Measurements from ENCODE around the gene POU2F2. TPM values are rescaled to one million over a fixed set of nuclear protein-coding genes. Genes with fewer than 3 reads are reported as not detected.

POU2F2 gene
- total RNA-seq, 2 experiments from 2014 or later, result 19.6 to 22.9 TPM

- DNase-seq, result no peak
- Mint-ChIP-seq H3K4me1 (peaks cover 36% of the 10 kb centered on the region), H3K4me3 (no peak overlapping the region), H3K9me3 (no peaks in the 10 kb centered on the region), H3K36me3 (ENCODE audit: low read depth) (no peaks in the 10 kb centered on the region), H3K27me3 (peaks cover 8% of the 10 kb centered on the region), H3K27ac (no peak overlapping the region)
- CTCF ChIA-PET, result interaction anchor here (0.6 to 1.2 kb wide), 3 partner anchors 30 to 1009 kb away, joined by 3 read pairs; no protein-coding TSS in a partner anchor
- POLR2A ChIA-PET, result no interaction called here
Observed at GRCh38 chr19:42152910-42153671, 20.8 kb upstream of the POU2F2 start.

GRCh38 chr19:42151782-42152684, 19.8 kb upstream of the POU2F2 start:
- Mint-ChIP-seq H3K4me3 (no peak overlapping the region), H3K4me1 (peaks cover 42% of the 10 kb centered on the region), H3K36me3 (ENCODE audit: low read depth) (no peaks in the 10 kb centered on the region), H3K27me3 (peaks cover 11% of the 10 kb centered on the region), H3K27ac (no peak overlapping the region), H3K9me3 (no peaks in the 10 kb centered on the region)
- ChIA-PET CTCF (interaction anchor here (0.6 to 1.2 kb wide), 3 partner anchors 29 to 103 kb away, joined by 3 read pairs; no protein-coding TSS in a partner anchor), POLR2A (no interaction called here)
- DNase-seq, result no peak

GRCh38 chr19:42150911-42151361, 18.7 kb upstream of the POU2F2 start:
- no peak for DNase-seq
- ChIA-PET POLR2A (no interaction called here), CTCF (no interaction called here)
- Mint-ChIP-seq H3K27ac (no peak overlapping the region), H3K27me3 (peaks cover 17% of the 10 kb centered on the region), H3K4me1 (peaks cover 42% of the 10 kb centered on the region), H3K36me3 (ENCODE audit: low read depth) (no peaks in the 10 kb centered on the region), H3K4me3 (no peak overlapping the region), H3K9me3 (no peaks in the 10 kb centered on the region)

DNA sequence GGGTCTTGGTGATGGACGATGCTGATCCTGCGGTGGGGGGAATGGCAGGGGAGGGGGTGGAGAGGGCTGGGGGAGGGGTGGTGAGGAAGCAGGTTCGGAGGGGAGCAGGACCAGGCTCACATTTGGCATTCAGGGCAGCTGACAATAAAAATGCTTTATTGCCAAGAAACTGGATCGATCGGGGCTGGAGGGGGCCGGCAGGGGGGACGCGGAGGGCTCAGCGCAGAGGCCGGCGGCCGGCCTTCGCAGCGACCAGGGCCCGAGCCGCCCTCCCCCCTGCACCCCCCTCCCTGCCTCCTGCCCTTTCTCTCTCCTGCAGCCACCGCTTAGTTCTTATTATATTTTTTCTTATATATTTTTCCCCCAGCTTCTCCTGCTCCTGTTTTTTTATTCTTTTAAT, 18.1 kb upstream of the POU2F2 start:
- Mint-ChIP-seq H3K27me3 (peaks cover 17% of the 10 kb centered on the region), H3K9me3 (no peaks in the 10 kb centered on the region), H3K27ac (no peak overlapping the region), H3K4me1 (peaks cover 39% of the 10 kb centered on the region), H3K36me3 (ENCODE audit: low read depth) (no peaks in the 10 kb centered on the region), H3K4me3 (no peak overlapping the region)
- DNase-seq, result no peak
- POLR2A ChIA-PET, result no interaction called here
- CTCF ChIA-PET, result no interaction called here

- Mint-ChIP-seq H3K4me3 (no peak overlapping the region), H3K27ac (no peak overlapping the region), H3K9me3 (no peaks in the 10 kb centered on the region), H3K36me3 (ENCODE audit: low read depth) (no peaks in the 10 kb centered on the region), H3K27me3 (peaks cover 20% of the 10 kb centered on the region), H3K4me1 (peaks cover 31% of the 10 kb centered on the region)
- CTCF ChIA-PET, result no interaction called here
- POLR2A ChIA-PET, result no interaction called here
- no peak for DNase-seq
Observed at GRCh38 chr19:42149447-42150202, 17.4 kb upstream of the POU2F2 start.

DNA sequence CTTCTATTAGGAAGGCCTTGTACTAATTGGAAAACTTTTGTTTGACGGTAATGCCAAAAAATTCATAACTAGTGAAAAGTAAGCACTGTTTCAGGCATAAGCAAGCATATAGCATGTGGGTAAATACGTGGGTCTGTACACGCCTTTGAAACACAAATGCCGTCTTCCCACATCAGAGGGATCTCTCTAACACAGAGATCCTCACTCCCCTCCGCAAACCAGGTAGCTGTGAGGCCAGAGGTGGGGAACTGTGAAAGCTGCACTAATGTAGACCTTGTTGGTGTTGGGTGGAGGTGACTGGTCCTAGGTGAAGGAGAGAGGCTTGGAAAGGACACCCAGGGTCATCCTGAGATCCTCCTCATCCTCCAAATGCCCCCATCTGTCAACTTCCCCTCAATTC, 16.0 kb upstream of the POU2F2 start:
- ChIA-PET POLR2A (no interaction called here), CTCF (interaction anchor here (0.6 kb wide), 1 partner anchor 198 kb away, joined by 4 read pairs; no protein-coding TSS in a partner anchor)
- Mint-ChIP-seq H3K27ac (no peak overlapping the region), H3K36me3 (ENCODE audit: low read depth) (no peaks in the 10 kb centered on the region), H3K4me1 (peaks cover 21% of the 10 kb centered on the region), H3K27me3 (peaks cover 20% of the 10 kb centered on the region), H3K9me3 (no peaks in the 10 kb centered on the region), H3K4me3 (no peak overlapping the region)
- peak; percentile 50 for DNase-seq

DNA sequence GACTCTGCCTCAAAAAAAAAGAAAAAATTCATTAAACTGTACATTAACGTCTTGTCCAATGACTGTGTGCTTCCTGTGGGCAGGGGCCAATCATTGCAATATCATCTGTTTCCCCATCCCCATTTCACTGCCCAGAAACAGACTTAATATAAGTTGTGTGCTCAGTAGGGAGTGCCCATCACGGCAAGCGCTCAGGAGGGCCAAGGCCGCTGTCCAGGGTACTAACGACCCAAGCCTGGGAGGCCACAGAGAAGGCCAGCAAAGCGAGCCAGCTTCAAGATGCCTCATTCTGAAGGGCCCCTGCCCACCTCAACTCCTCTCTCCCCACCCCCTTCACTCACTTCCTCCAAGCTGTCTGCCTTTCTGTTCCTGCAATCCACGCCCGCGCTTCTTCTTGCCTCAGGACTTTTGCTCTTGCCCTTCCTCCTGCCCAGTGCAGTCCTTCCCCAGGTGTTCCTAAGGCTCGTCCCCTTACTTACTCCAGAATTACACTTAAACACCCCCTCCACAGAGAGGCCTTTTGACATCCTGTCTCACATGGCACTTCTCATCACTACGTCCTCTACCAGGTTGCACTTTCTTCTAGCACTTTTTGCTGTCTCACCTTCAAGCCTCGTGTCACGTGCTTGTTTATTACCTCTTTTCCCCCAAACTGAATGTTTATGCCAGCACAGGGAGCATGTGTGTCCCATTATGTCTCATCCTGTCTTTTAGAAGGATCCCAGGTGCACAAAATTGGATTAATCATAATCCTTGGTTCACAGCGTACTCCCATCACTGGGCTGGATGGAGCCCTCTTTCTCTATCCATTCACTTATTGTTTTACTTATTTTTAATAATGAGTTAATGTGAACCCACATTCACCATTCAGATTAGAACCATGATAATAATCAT, 11.3 kb upstream of the POU2F2 start:
- DNase-seq, result no peak
- Mint-ChIP-seq H3K27me3 (peaks cover 15% of the 10 kb centered on the region), H3K9me3 (no peaks in the 10 kb centered on the region), H3K27ac (no peak overlapping the region), H3K4me1 (peaks cover 11% of the 10 kb centered on the region), H3K4me3 (no peak overlapping the region), H3K36me3 (ENCODE audit: low read depth) (no peaks in the 10 kb centered on the region)
- POLR2A ChIA-PET, result interaction anchor here (0.5 kb wide), 1 partner anchor 67 kb away, joined by 3 read pairs; the partner anchor contains the start of gene ZNF574
- CTCF ChIA-PET, result no interaction called here

DNA sequence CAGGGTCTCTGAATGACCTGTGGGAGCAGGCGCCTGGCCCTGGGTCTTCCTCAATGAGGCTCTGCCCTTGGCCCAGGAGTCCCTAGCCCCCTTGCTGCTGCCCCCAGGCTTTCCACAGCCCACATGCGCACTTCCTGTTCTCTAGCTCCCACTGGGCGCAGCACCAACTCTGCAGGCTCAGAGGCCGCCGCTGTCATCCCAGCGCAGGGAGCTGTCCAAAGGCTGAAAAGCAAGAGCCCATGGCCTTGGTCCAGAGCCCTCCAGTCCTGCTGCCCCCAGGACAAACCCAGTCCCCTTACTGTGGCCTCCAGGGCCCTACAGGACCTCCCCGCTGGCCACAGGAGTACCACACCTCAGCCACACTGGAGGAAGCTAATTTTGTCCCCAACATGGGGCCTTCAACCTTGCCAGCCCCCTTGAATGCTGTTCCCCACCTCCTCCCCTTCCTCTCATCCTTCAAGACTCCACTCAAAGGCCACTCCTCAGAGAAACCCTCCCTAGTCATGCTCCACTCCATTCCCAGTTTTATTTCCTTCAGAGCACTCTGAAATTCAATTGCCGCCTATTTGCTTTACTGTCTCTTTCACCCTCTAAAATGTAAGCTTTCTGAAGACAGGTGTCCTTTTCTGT, 8.0 kb upstream of the POU2F2 start:
- DNase-seq, result peak; percentile 59
- H3K36me3 Mint-ChIP-seq (ENCODE audit: low read depth), result no peaks in the 10 kb centered on the region
- ChIA-PET CTCF (interaction anchor here (0.6 to 1.7 kb wide), 6 partner anchors 29 to 152 kb away, joined by 3 to 6 read pairs (median 4); no protein-coding TSS in a partner anchor), POLR2A (no interaction called here)
- peaks cover 13% of the 10 kb centered on the region for H3K4me1 Mint-ChIP-seq
- no peak overlapping the region for H3K27ac Mint-ChIP-seq
- H3K4me3 Mint-ChIP-seq, result no peak overlapping the region
- peaks cover 4% of the 10 kb centered on the region for H3K27me3 Mint-ChIP-seq
- H3K9me3 Mint-ChIP-seq, result no peaks in the 10 kb centered on the region

DNA sequence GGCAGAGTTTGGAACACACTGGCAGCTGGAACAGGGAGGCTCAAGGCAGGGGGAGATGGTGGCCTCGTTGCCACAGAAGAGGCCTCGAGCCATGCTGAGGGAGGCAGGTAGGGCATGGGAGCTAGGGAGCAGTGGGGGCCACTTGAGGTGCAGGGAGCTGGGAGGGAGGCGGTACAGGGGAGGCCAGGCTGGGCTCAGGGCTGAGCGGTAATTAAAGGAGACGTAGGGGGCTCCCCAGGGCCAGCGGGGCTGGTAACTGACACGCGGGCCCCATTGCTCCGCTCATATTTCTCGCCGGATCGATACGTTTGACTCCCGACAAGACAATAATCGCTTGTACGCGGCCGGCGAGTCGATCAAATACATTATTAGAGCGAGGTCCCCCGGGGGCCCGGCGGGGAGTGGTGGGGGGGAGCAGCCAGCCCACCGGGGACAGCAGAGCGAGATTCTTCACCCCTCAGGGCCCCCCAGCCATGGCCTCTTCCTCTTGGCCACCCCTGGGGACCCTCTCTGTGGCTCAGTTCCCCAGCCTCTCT, 2.4 kb upstream of the POU2F2 start:
- POLR2A ChIA-PET, result no interaction called here
- H3K4me1 Mint-ChIP-seq, result peaks cover 54% of the 10 kb centered on the region
- no peaks in the 10 kb centered on the region for H3K27me3 Mint-ChIP-seq
- CTCF ChIA-PET, result interaction anchor here (0.6 to 2.8 kb wide), 3 partner anchors 26 to 145 kb away, joined by 3 to 7 read pairs (median 4); no protein-coding TSS in a partner anchor
- H3K27ac Mint-ChIP-seq, result no peak overlapping the region
- no peaks in the 10 kb centered on the region for H3K9me3 Mint-ChIP-seq
- no peak for DNase-seq
- H3K4me3 Mint-ChIP-seq, result no peak overlapping the region
- no peaks in the 10 kb centered on the region for H3K36me3 Mint-ChIP-seq (ENCODE audit: low read depth)

GRCh38 chr19:42132851-42133528, 744 bp upstream of the POU2F2 start:
- Mint-ChIP-seq H3K27ac (peak overlapping the region; percentile 89), H3K27me3 (no peaks in the 10 kb centered on the region), H3K36me3 (ENCODE audit: low read depth) (peaks cover 1% of the 10 kb centered on the region), H3K4me3 (peak overlapping the region; percentile 75), H3K4me1 (peaks cover 60% of the 10 kb centered on the region), H3K9me3 (no peaks in the 10 kb centered on the region)
- peak; percentile 80 for DNase-seq
- ChIA-PET POLR2A (no interaction called here), CTCF (interaction anchor here (0.6 to 2.8 kb wide), 22 partner anchors 9 to 1334 kb away, joined by 3 to 15 read pairs (median 3); partner anchors contain the start of genes EGLN2 and GSK3A)
